ENCODE measurements around the gene LECT2. TPM values are rescaled to one million over a fixed set of nuclear protein-coding genes. Genes with fewer than 3 reads are reported as not detected.

Gene LECT2
- total RNA-seq, 1 donor from 2014 or later = not detected

- no peak for DNase-seq
Measured at GRCh38 chr5:135978212-135978631, 23.4 kb upstream of the LECT2 start.

GRCh38 chr5:135977375-135977928, 22.7 kb upstream of the LECT2 start:
- DNase-seq = no peak

GRCh38 chr5:135976216-135976615, 21.4 kb upstream of the LECT2 start:
- no peak for DNase-seq

- no peak for DNase-seq
Measured at GRCh38 chr5:135975122-135975521, 20.3 kb upstream of the LECT2 start.

- no peak for DNase-seq
Measured at GRCh38 chr5:135974021-135974600, 19.3 kb upstream of the LECT2 start.

GRCh38 chr5:135973323-135974020, 18.7 kb upstream of the LECT2 start:
- no peak for DNase-seq

GRCh38 chr5:135971701-135972100, 16.9 kb upstream of the LECT2 start:
- no peak for DNase-seq

- no peak for DNase-seq
Measured at GRCh38 chr5:135966790-135967189, 12.0 kb upstream of the LECT2 start.

GRCh38 chr5:135966165-135966564, 11.4 kb upstream of the LECT2 start:
- no peak for DNase-seq

- DNase-seq = no peak
Measured at GRCh38 chr5:135965504-135965903, 10.7 kb upstream of the LECT2 start.

GRCh38 chr5:135964670-135965320, 10.0 kb upstream of the LECT2 start:
- no peak for DNase-seq

- no peak for DNase-seq
Measured at GRCh38 chr5:135955525-135955924, 742 bp upstream of the LECT2 start.

- no peak for DNase-seq
Measured at GRCh38 chr5:135953850-135954249, 933 bp downstream of the LECT2 start.

GRCh38 chr5:135952683-135953082, 2.1 kb downstream of the LECT2 start:
- no peak for DNase-seq

GRCh38 chr5:135951807-135952206, 3.0 kb downstream of the LECT2 start:
- no peak for DNase-seq

GRCh38 chr5:135951257-135951656, 3.5 kb downstream of the LECT2 start:
- no peak for DNase-seq

GRCh38 chr5:135950611-135951010, 4.2 kb downstream of the LECT2 start:
- no peak for DNase-seq

- DNase-seq = no peak
Measured at GRCh38 chr5:135944967-135945560, 9.7 kb downstream of the LECT2 start.

- no peak for DNase-seq
Measured at GRCh38 chr5:135944564-135944963, 10.2 kb downstream of the LECT2 start.

- DNase-seq = no peak
Measured at GRCh38 chr5:135942202-135942771, 12.5 kb downstream of the LECT2 start.

GRCh38 chr5:135941711-135942110, 13.1 kb downstream of the LECT2 start:
- DNase-seq = no peak

GRCh38 chr5:135937245-135937911, 17.4 kb downstream of the LECT2 start:
- DNase-seq = no peak
